IMR-90 (cell line): ENCODE results near the gene MTG1. TPM values are rescaled to one million over a fixed set of nuclear protein-coding genes. Genes with fewer than 3 reads are reported as not detected.

Experiments used
- ATAC-seq: fragments of 200-7000 bp; cut with Tn5 transposase; 2 replicates; pipeline ENCODE4 v1.9.1; 2020; ENCODE audit warnings: low read depth, mild to moderate bottlenecking, moderate library complexity
- BruUV-seq: library from RNA; stranded (reverse); fragments of 400-500 nt; replicated peaks from 2 replicates; lab custom pipeline; 2021; lab: Mats Ljungman, UMichigan
- CTCF ChIA-PET: fragments of 300-600 bp; formaldehyde crosslinking; extraction: SDS; loops from one replicate; lab custom pipeline; 2021; ENCODE audit warnings: antibody characterized with exemption; lab: Yijun Ruan, JAX
- POLR2A ChIA-PET: fragments of 300-600 bp; sonication (Branson Sonifier 250); formaldehyde crosslinking; loops from one replicate; lab custom pipeline; 2022; ENCODE audit warnings: antibody characterized with exemption; ENCODE audit not compliant: unreplicated experiment; lab: Charles Lee
- DNase-seq: peaks from one replicate; pipeline ENCODE4 v3.0.0; 2013
- H2AFZ ChIP-seq: replicated peaks from 2 replicates; pipeline ENCODE3; 2013; ENCODE audit warnings: low read length, mild to moderate bottlenecking; ENCODE audit not compliant: poor library complexity
- H2AK5ac ChIP-seq: 2 replicates; pipeline ENCODE4 v1.6.1; 2013; ENCODE audit warnings: low read depth, low read length, inconsistent platforms
- H2AK9ac ChIP-seq: replicated peaks from 2 replicates; pipeline ENCODE3; 2013; ENCODE audit warnings: mild to moderate bottlenecking, low read depth, low read length, moderate library complexity; ENCODE audit not compliant: poor library complexity
- H2BK120ac ChIP-seq: 2 replicates; pipeline ENCODE4 v1.6.1; 2013; ENCODE audit warnings: low read depth, low read length, inconsistent platforms
- H2BK15ac ChIP-seq: 3 replicates; pipeline ENCODE4 v1.6.1; 2013; ENCODE audit warnings: low read depth, low read length, inconsistent platforms
- H2BK20ac ChIP-seq: 2 replicates; pipeline ENCODE4 v1.6.1; 2013; ENCODE audit warnings: low read depth, mild to moderate bottlenecking, inconsistent platforms, low read length, moderate library complexity
- H2BK5ac ChIP-seq: 2 replicates; pipeline ENCODE4 v1.6.1; 2013; ENCODE audit warnings: mild to moderate bottlenecking, low read depth, low read length, inconsistent platforms; ENCODE audit not compliant: poor library complexity, severe bottlenecking
- H3K14ac ChIP-seq: replicated peaks from 2 replicates; pipeline ENCODE4 v1.6.1; 2013; ENCODE audit warnings: low read depth, low read length, inconsistent platforms
- H3K18ac ChIP-seq: 2 replicates; pipeline ENCODE4 v1.6.1; 2013; ENCODE audit warnings: low read depth, low read length, control low read depth
- H3K23ac ChIP-seq: 2 replicates; pipeline ENCODE4 v1.6.1; 2013; ENCODE audit warnings: low read depth, low read length, inconsistent platforms
- H3K27ac ChIP-seq: 2 replicates; pipeline ENCODE4 v1.5.1; 2013; ENCODE audit warnings: mild to moderate bottlenecking, control low read depth, low read length; ENCODE audit not compliant: insufficient read depth
- H3K27me3 ChIP-seq: 2 replicates; pipeline ENCODE4 v1.6.1; 2013; ENCODE audit warnings: low read length; ENCODE audit not compliant: control insufficient read depth, insufficient read depth
- H3K36me3 ChIP-seq: 2 replicates; pipeline ENCODE4 v1.6.1; 2013; ENCODE audit warnings: low read length, mixed read lengths; ENCODE audit not compliant: control insufficient read depth, insufficient read depth
- H3K4ac ChIP-seq: 2 replicates; pipeline ENCODE4 v1.6.1; 2013; ENCODE audit warnings: low read depth, low read length, inconsistent platforms
- H3K4me1 ChIP-seq: 2 replicates; pipeline ENCODE4 v1.6.1; 2013; ENCODE audit warnings: low read length, mixed read lengths; ENCODE audit not compliant: control insufficient read depth, insufficient read depth
- H3K4me2 ChIP-seq: 2 replicates; pipeline ENCODE4 v1.6.1; 2013; ENCODE audit warnings: low read depth, mild to moderate bottlenecking, control low read depth, low read length, moderate library complexity
- H3K4me3 ChIP-seq: 2 replicates; pipeline ENCODE4 v1.5.1; 2013; ENCODE audit warnings: low read depth, mild to moderate bottlenecking, control low read depth, low read length, moderate library complexity; ENCODE audit not compliant: insufficient read depth
- H3K56ac ChIP-seq: 2 replicates; pipeline ENCODE4 v1.6.1; 2013; ENCODE audit warnings: low read length, inconsistent platforms; ENCODE audit not compliant: insufficient read depth; ENCODE audit errors: extremely low read depth
- H3K79me1 ChIP-seq, 2 experiments: 2 replicates each; pipeline ENCODE4 v1.6.1; 2013; ENCODE audit warnings: low read length in 2 of 2, inconsistent platforms in 1 of 2, low read depth in 1 of 2
- H3K9ac ChIP-seq: 2 replicates; pipeline ENCODE4 v1.6.1; 2013; ENCODE audit warnings: low read depth, low read length, control low read depth
- H3K9me1 ChIP-seq: 2 replicates; pipeline ENCODE4 v1.6.1; 2013; ENCODE audit warnings: low read length, inconsistent platforms; ENCODE audit not compliant: insufficient read depth
- H3K9me3 ChIP-seq: 2 replicates; pipeline ENCODE4 v1.6.1; 2013; ENCODE audit warnings: low read length; ENCODE audit not compliant: control insufficient read depth, insufficient read depth
- H4K20me1 ChIP-seq: 2 replicates; pipeline ENCODE4 v1.6.1; 2013; ENCODE audit warnings: low read length, inconsistent platforms; ENCODE audit not compliant: insufficient read depth
- H4K5ac ChIP-seq: 2 replicates; pipeline ENCODE4 v1.6.1; 2013; ENCODE audit warnings: mild to moderate bottlenecking, low read depth, low read length, control low read depth
- H4K8ac ChIP-seq, 2 experiments: 2 replicates each; pipeline ENCODE4 v1.6.1; 2013; ENCODE audit warnings: low read depth in 2 of 2, low read length in 2 of 2, control low read depth in 1 of 2, inconsistent platforms in 1 of 2
- H4K91ac ChIP-seq: 2 replicates; pipeline ENCODE4 v1.6.1; 2013; ENCODE audit warnings: low read depth, low read length, inconsistent platforms; ENCODE audit not compliant: insufficient read depth
- CEBPB ChIP-seq: IDR thresholded peaks from 2 replicates; pipeline ENCODE4 v1.6.1; 2012; ENCODE audit warnings: low read depth, low read length, improper control_type of control experiment
- CHD1 ChIP-seq: IDR thresholded peaks from 2 replicates; pipeline ENCODE4 v1.6.1; 2012; ENCODE audit warnings: low read depth, low read length, improper control_type of control experiment
- ELK1 ChIP-seq: fragments of 150-350 bp; IDR thresholded peaks from 2 replicates; pipeline ENCODE4 v1.6.1; 2016; ENCODE audit warnings: low read depth, mild to moderate bottlenecking, low read length, moderate library complexity, borderline replicate concordance
- FOS ChIP-seq: fragments of 150-350 bp; IDR thresholded peaks from 2 replicates; pipeline ENCODE4 v1.6.1; 2016; ENCODE audit warnings: low read depth, low read length
- MXI1 ChIP-seq: IDR thresholded peaks from 2 replicates; pipeline ENCODE4 v1.6.1; 2012; ENCODE audit warnings: low read depth, mild to moderate bottlenecking, low read length, moderate library complexity, borderline replicate concordance
- RAD21 ChIP-seq: IDR thresholded peaks from 2 replicates; pipeline ENCODE4 v1.6.1; 2012; ENCODE audit warnings: low read length, improper control_type of control experiment
- SMC3 ChIP-seq: fragments of 150-350 bp; IDR thresholded peaks from 2 replicates; pipeline ENCODE4 v1.6.1; 2016; ENCODE audit warnings: low read depth, mild to moderate bottlenecking, antibody characterized with exemption, low read length, moderate library complexity
- WGBS, 2 experiments: methylation state at CpG; one replicate each; pipeline versions ENCODE4 v1.1.5 to v1.1.7; 2013; ENCODE audit warnings: missing lambda C conversion rate in 2 of 2; ENCODE audit not compliant: insufficient read length in 1 of 2; ENCODE audit errors: extremely low coverage in 2 of 2; 5-methylcytosine and 5-hydroxymethylcytosine counted together
- dilution Hi-C: fragments of 300-500 bp; cut with HindIII; formaldehyde crosslinking; loops from one replicate; pipeline ENCODE4 v1.14.3; 2018; ENCODE audit warnings: low sequenced_read_pairs; ENCODE audit not compliant: unreplicated experiment
- in situ Hi-C: fragments of 300-500 bp; cut with MboI; formaldehyde crosslinking; loops from 3 replicates; pipeline ENCODE4 v1.14.3; 2019; ENCODE audit warnings: low sequenced_read_pairs, inconsistent platforms, mixed read lengths
- intact Hi-C: fragments of 100-400 bp; cut with micrococcal nuclease; formaldehyde crosslinking; loops from 2 replicates; pipeline ENCODE4 v1.10.0; 2022
- polyA plus RNA-seq, 3 experiments: library from polyadenylated mRNA; depleted of rRNA; stranded (reverse); fragments of >200 nt; gene quantifications; 2 replicates each; pipeline ENCODE4 v1.2.3, GENCODE V29; 2012; ENCODE audit warnings: low replicate concordance in 1 of 3
- total RNA-seq: library from RNA; depleted of rRNA; stranded (reverse); fragments of >200 nt; gene quantifications from 2 replicates; pipeline ENCODE4 v1.2.3, GENCODE V29; 2012
- TF ChIP-seq, protein P1 (sequence below): fragments of 150-350 bp; IDR thresholded peaks from 2 replicates; pipeline ENCODE4 v1.6.1; 2017; ENCODE audit warnings: mild to moderate bottlenecking, antibody characterized with exemption, low read length, low read depth

Gene MTG1
- total and polyA plus RNA-seq, 2 of the 4 experiments (the other 2 are of a cell fraction) = 38.5 to 64.8 TPM

DNA sequence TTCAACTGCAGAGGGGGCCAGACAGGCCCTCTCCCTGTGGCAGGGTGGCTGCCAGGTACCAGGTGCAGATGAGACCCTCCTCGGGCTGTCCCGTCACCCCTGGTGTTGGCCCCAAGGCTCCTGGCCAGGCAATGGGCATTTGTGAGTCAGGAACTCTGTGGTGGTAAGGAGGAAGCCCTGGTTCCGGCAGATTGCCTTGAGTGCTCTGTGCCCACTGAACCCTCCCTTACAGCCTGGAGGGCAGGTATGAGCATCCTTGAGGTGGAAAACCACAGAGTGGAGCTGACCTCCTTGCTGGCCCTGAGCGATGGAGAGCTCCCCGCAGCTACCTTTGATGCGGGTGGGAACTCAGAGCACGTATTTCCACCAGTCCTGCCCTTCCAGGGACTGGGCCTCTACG lies 12.9 kb upstream of the MTG1 start (continued):
- no peak for TF ChIP-seq ELK1

- CTCF ChIA-PET = interaction anchor here (0.6 kb wide), 1 partner anchor 23 kb away, joined by 4 read pairs; no protein-coding TSS in a partner anchor
- WGBS, 2 experiments = no CpG with 5 or more reads among the region's 4 CpGs
- H3K36me3 ChIP-seq = peaks cover 5% of the 10 kb centered on the region
- peaks cover 0 to 10% of the 10 kb centered on the region in 2 experiments; a peak in 3 of 4 replicates for H3K79me1 ChIP-seq
- H3K9me3 ChIP-seq = no peaks in the 10 kb centered on the region
- H3K4me1 ChIP-seq = peaks cover 3% of the 10 kb centered on the region; the same call in 1 of the 2 replicates
- intact Hi-C loops (no loop called here), dilution Hi-C loops (no loop called here), in situ Hi-C loops (no loop called here)
- H3K18ac ChIP-seq = no peak overlapping the region
- H3K14ac ChIP-seq = no peak overlapping the region
- H3K4ac ChIP-seq = no peak overlapping the region
- H4K8ac ChIP-seq = no peak overlapping the region
- no peak overlapping the region for H2BK20ac ChIP-seq
- H3K56ac ChIP-seq = no peak overlapping the region
- no peak overlapping the region for H2AFZ ChIP-seq
- H4K5ac ChIP-seq = no peak overlapping the region
- DNase-seq (no peak), ATAC-seq (no peak)
- POLR2A ChIA-PET = no interaction called here
- H3K4me3 ChIP-seq = no peak overlapping the region
- H3K27me3 ChIP-seq = no peaks in the 10 kb centered on the region
- H2BK15ac ChIP-seq = no peak overlapping the region
- no peak for TF ChIP-seq MXI1
- TF ChIP-seq, protein P1, sequence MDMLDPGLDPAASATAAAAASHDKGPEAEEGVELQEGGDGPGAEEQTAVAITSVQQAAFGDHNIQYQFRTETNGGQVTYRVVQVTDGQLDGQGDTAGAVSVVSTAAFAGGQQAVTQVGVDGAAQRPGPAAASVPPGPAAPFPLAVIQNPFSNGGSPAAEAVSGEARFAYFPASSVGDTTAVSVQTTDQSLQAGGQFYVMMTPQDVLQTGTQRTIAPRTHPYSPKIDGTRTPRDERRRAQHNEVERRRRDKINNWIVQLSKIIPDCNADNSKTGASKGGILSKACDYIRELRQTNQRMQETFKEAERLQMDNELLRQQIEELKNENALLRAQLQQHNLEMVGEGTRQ = no peak
- TF ChIP-seq SMC3 = no peak
- TF ChIP-seq CEBPB = no peak
- TF ChIP-seq ELK1 = no peak
- TF ChIP-seq FOS = no peak
- no peak for TF ChIP-seq CHD1
- no peak for TF ChIP-seq RAD21
- no peak overlapping the region for H2BK120ac ChIP-seq
- H2BK5ac ChIP-seq = no peak overlapping the region
- no peak overlapping the region for H2AK9ac ChIP-seq
- no peak overlapping the region for H4K91ac ChIP-seq
- no peak overlapping the region for H3K23ac ChIP-seq
- no peak overlapping the region for H3K27ac ChIP-seq
- H3K9me1 ChIP-seq = peaks cover 8% of the 10 kb centered on the region; the same call in 1 of the 2 replicates
- H3K4me2 ChIP-seq = no peak overlapping the region
- no TSS peak for BruUV-seq
- no peaks in the 10 kb centered on the region for H4K20me1 ChIP-seq
- no peak overlapping the region for H2AK5ac ChIP-seq
- H3K9ac ChIP-seq = no peak overlapping the region
Observed at GRCh38 chr10:133383551-133383950, 10.4 kb upstream of the MTG1 start.
